Sigmoid colon (tissue), 7 donors: ENCODE data around the gene SLX4IP. TPM values are rescaled to one million over a fixed set of nuclear protein-coding genes. Genes with fewer than 3 reads are reported as not detected.

Experiments used
- DNase-seq: peaks from one replicate; pipeline ENCODE4 v3.0.0-alpha.2; 2019
- H3K27ac ChIP-seq, 4 donors: fragments of 200-600 bp; sonication (generic); one replicate each; pipeline ENCODE4 v1.5.1; 2016 to 2019; ENCODE audit warnings: mild to moderate bottlenecking in 1 of 4
- H3K27me3 ChIP-seq, 3 donors: fragments of 200-600 bp; sonication (generic); one replicate each; pipeline ENCODE4 v1.5.1; 2019; ENCODE audit warnings: mild to moderate bottlenecking in 1 of 3
- H3K36me3 ChIP-seq, 4 donors: fragments of 200-600 bp; sonication (generic); one replicate each; pipeline ENCODE4 v1.5.1; 2016 to 2019
- H3K4me1 ChIP-seq, 4 donors: fragments of 200-600 bp; sonication (generic); one replicate each; pipeline ENCODE4 v1.5.1; 2017 to 2019
- H3K4me3 ChIP-seq, 4 donors: fragments of 200-600 bp; sonication (generic); one replicate each; pipeline ENCODE4 v1.5.1; 2017 to 2019; ENCODE audit warnings: mild to moderate bottlenecking in 2 of 4, moderate library complexity in 1 of 4
- H3K9me3 ChIP-seq, 4 donors: fragments of 200-600 bp in 3 of 4; sonication (generic) in 3 of 4; one replicate each; pipeline versions ENCODE4 v1.5.1 to v1.6.1; 2013 to 2019
- EP300 ChIP-seq, 4 donors: sonication (generic); formaldehyde crosslinking; IDR thresholded peaks; one replicate each; pipeline ENCODE4 v1.6.1; 2017; ENCODE audit warnings: antibody characterized with exemption in 4 of 4
- POLR2A ChIP-seq, 2 donors: fragments of 450-650 bp; IDR thresholded peaks; one replicate each; pipeline ENCODE4 v1.6.1; 2016; ENCODE audit warnings: antibody characterized with exemption in 2 of 2, mild to moderate bottlenecking in 2 of 2, moderate library complexity in 2 of 2
- POLR2AphosphoS5 ChIP-seq, 4 donors: sonication (generic); formaldehyde crosslinking; IDR thresholded peaks; one replicate each; pipeline ENCODE4 v1.6.1; 2017; ENCODE audit warnings: antibody characterized with exemption in 4 of 4
- WGBS, 2 donors: extraction: QIAGEN DNeasy Blood & Tissue Kit; methylation state at CpG; one replicate each; pipeline ENCODE4 v1.1.7; 2013; 5-methylcytosine and 5-hydroxymethylcytosine counted together
- intact Hi-C: fragments of 100-400 bp; cut with DNase I; formaldehyde crosslinking; loops from one replicate; pipeline ENCODE4 v1.15.1; 2023
- polyA plus RNA-seq, 3 donors: library from polyadenylated mRNA; stranded (reverse); fragments of 200-250 nt; gene quantifications; one replicate each; pipeline ENCODE4 v1.2.3, GENCODE V29; 2013
- total RNA-seq, 4 donors: library from RNA; depleted of rRNA; stranded (reverse); fragments of >200 nt; gene quantifications; one replicate each; pipeline ENCODE4 v1.1.0, GENCODE V29; 2016
- TF ChIP-seq, protein P1 (sequence below), 4 experiments: fragments of 450-650 bp in 3 of 4; fragments of 200-600 bp in 1 of 4; IDR thresholded peaks; one replicate each; pipeline ENCODE4 v1.5.1; 2016 to 2019; ENCODE audit warnings: antibody characterized with exemption in 4 of 4, mild to moderate bottlenecking in 3 of 4, moderate library complexity in 2 of 4
- donor health status: healthy with polysubstance abuse.
- donor health status: Bipolar disorder and iron deficiency.
- donor health status: healthy.

The SLX4IP gene
- total and polyA plus RNA-seq, 7 donors = 1.2 to 4.2 (median 2.4) TPM

DNA sequence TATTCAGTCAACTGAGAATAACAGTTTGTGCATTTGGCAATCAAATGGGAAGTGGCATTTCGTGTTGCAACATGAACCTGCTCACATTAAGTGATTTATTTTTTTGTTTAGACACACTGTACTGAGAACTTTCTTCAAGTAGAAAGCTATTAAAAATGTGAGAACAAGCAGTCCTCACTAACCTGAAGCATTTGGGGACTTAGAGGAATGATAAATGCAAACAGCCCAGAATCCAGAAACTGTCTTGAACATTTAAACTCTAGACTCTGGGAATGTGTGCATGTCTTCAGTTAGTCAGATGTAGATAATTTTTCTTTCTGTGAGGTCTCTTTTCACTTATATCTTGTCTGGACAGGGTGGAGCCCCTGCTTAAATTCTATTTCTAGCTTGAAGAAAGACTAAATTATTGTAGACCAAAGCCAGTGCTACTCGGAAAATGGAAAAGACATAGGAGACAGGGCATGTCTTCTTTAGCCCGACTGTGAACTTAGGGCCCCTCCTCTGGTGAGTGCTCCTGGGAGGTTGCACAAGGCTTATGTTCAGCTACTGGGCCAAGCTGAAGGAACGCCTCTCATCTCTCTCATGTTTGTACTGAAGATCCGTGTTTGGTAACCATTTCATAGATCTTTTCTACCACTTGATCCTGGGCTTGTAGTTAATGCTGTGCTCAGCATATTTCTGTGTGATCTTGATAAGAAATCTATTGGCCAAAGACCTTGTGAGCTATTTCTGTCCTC is 70.1 kb downstream of the SLX4IP start:
- H3K27ac ChIP-seq = peak overlapping the region; percentile 63 to 87 (median 82)
- 56 to 73% methylated on average over 5 of the region's 5 CpGs for WGBS, 2 donors
- H3K9me3 ChIP-seq = no peaks in the 10 kb centered on the region
- intact Hi-C loops = loop anchor here (1.0 to 5.0 kb wide), 4 partner anchors 16 to 167 kb away; partner anchors contain the start of genes JAG1 and MKKS
- peaks cover 0 to 81% (median 71%) of the 10 kb centered on the region in 4 donors for H3K4me1 ChIP-seq
- H3K36me3 ChIP-seq = no peaks in the 10 kb centered on the region
- peak; percentile 92 for DNase-seq
- no peak overlapping the region for H3K4me3 ChIP-seq
- H3K27me3 ChIP-seq = no peaks in the 10 kb centered on the region
- peak; percentile 93 to 97 (median 95) for TF ChIP-seq POLR2AphosphoS5 (IDR thresholded peaks at IDR 0.05)
- TF ChIP-seq, protein P1, sequence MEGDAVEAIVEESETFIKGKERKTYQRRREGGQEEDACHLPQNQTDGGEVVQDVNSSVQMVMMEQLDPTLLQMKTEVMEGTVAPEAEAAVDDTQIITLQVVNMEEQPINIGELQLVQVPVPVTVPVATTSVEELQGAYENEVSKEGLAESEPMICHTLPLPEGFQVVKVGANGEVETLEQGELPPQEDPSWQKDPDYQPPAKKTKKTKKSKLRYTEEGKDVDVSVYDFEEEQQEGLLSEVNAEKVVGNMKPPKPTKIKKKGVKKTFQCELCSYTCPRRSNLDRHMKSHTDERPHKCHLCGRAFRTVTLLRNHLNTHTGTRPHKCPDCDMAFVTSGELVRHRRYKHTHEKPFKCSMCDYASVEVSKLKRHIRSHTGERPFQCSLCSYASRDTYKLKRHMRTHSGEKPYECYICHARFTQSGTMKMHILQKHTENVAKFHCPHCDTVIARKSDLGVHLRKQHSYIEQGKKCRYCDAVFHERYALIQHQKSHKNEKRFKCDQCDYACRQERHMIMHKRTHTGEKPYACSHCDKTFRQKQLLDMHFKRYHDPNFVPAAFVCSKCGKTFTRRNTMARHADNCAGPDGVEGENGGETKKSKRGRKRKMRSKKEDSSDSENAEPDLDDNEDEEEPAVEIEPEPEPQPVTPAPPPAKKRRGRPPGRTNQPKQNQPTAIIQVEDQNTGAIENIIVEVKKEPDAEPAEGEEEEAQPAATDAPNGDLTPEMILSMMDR (IDR thresholded peaks at IDR 0.05) = no peak
- TF ChIP-seq POLR2A (IDR thresholded peaks at IDR 0.05) = no peak
- TF ChIP-seq EP300 (IDR thresholded peaks at IDR 0.05) = peak; percentile 79 to 97 (median 90)

DNA sequence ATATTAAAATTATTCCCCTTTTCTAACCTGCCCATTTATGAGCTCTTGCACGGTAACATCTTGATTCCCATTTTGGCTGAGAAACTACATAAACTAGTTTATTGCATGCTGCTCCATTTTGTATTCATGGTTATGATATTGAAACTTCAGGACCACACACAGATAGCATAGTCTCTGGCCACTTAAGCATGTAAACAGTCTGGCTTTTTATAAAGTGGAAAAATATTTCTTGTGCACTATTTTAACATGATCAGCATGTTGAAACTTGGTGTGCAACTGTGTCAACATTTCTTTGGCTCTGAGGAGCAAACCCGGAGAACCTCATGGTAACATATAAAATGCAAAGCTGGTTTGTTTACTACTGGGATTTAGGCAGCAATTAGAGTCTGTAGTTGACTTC is 70.7 kb downstream of the SLX4IP start:
- Histone ChIP-seq H3K27me3 (no peaks in the 10 kb centered on the region), H3K27ac (peak overlapping the region; percentile 63 to 87 (median 82)), H3K4me3 (no peak overlapping the region), H3K36me3 (no peaks in the 10 kb centered on the region), H3K9me3 (no peaks in the 10 kb centered on the region), H3K4me1 (peaks cover 0 to 86% (median 75%) of the 10 kb centered on the region in 4 donors)
- DNase-seq = no peak
- intact Hi-C loops = loop anchor here (1.0 to 5.0 kb wide), 4 partner anchors 15 to 166 kb away; partner anchors contain the start of genes JAG1 and MKKS
- TF ChIP-seq POLR2AphosphoS5 (IDR thresholded peaks at IDR 0.05) = peak in 1 of 4 donors; percentile 6
- TF ChIP-seq, protein P1 (IDR thresholded peaks at IDR 0.05) = no peak
- WGBS, 2 donors = 41 to 66% methylated on average over 2 of the region's 2 CpGs

- peak overlapping the region in 3 of 4 donors; percentile 80 to 87 (median 84) for H3K27ac ChIP-seq
- no peak overlapping the region for H3K4me3 ChIP-seq
- H3K36me3 ChIP-seq = no peaks in the 10 kb centered on the region
- H3K4me1 ChIP-seq = peaks cover 0 to 84% (median 78%) of the 10 kb centered on the region in 4 donors
- DNase-seq = no peak
- intact Hi-C loops = loop anchor here (5.0 kb wide), 2 partner anchors 75 to 165 kb away; partner anchors contain the start of genes JAG1 and MKKS
- no peaks in the 10 kb centered on the region for H3K9me3 ChIP-seq
- 56 to 76% methylated on average over 4 of the region's 4 CpGs for WGBS, 2 donors
- TF ChIP-seq EP300 (IDR thresholded peaks at IDR 0.05) (no peak), POLR2A (IDR thresholded peaks at IDR 0.05) (no peak), POLR2AphosphoS5 (IDR thresholded peaks at IDR 0.05) (no peak)
- TF ChIP-seq, protein P1 (IDR thresholded peaks at IDR 0.05) = no peak
- no peaks in the 10 kb centered on the region for H3K27me3 ChIP-seq
Observed at GRCh38 chr20:10507052-10507451, 71.9 kb downstream of the SLX4IP start.

- H3K27me3 ChIP-seq = no peaks in the 10 kb centered on the region
- H3K27ac ChIP-seq = peak overlapping the region; percentile 53 to 87 (median 82)
- no peaks in the 10 kb centered on the region for H3K36me3 ChIP-seq
- H3K4me1 ChIP-seq = peaks cover 0 to 83% (median 78%) of the 10 kb centered on the region in 4 donors
- no peak overlapping the region for H3K4me3 ChIP-seq
- intact Hi-C loops = loop anchor here (5.0 kb wide), 2 partner anchors 76 to 164 kb away; partner anchors contain the start of genes JAG1 and MKKS
- peak; percentile 84 for DNase-seq
- H3K9me3 ChIP-seq = no peaks in the 10 kb centered on the region
- peak in 2 of 4 donors; percentile 17 to 29 for TF ChIP-seq POLR2AphosphoS5 (IDR thresholded peaks at IDR 0.05)
- TF ChIP-seq EP300 (IDR thresholded peaks at IDR 0.05) = no peak
- TF ChIP-seq, protein P1 (IDR thresholded peaks at IDR 0.05) = no peak
- TF ChIP-seq POLR2A (IDR thresholded peaks at IDR 0.05) = no peak
- 83 to 86% methylated on average over 4 of the region's 4 CpGs for WGBS, 2 donors
Observed at GRCh38 chr20:10508060-10508459, 73.0 kb downstream of the SLX4IP start.
